ENCODE data around the gene RAB6D. TPM values are rescaled to one million over a fixed set of nuclear protein-coding genes. Genes with fewer than 3 reads are reported as not detected.

The RAB6D gene
- total and polyA plus RNA-seq, 2 donors (not counting 3 experiments of a cell fraction or from before 2014, with no cell fraction given) = 0.01 TPM; not detected in 1

DNA sequence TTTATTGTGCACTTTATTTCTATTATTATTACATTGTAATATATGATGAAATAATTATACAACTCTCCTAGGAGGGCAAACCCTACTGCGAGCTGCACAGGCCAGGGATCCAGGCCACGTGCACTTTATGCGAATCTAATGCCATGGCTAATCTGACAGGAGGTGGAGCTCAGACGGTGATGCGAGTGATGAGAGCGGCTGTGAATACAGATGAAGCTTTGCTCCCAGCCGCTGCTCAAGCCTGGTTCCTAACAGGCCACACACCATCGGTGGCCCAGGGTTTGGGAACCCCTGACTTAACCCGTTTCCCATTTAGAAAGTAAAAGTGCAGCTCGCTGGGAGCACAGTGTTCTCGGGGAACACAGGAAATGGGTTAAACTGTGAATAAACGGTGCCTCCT is 40.8 kb upstream of the RAB6D start:
- Histone ChIP-seq H3K79me2 (ENCODE audit: control insufficient read depth, insufficient read depth, low read length) (no peaks in the 10 kb centered on the region), H3K9me3 (replicated peaks; ENCODE audit: control insufficient read depth, insufficient read depth, low read length) (no peaks in the 10 kb centered on the region), H3K27me3 (ENCODE audit: control insufficient read depth in 2 of 2, insufficient read depth in 2 of 2, low read length in 2 of 2) (peaks cover 13 to 18% of the 10 kb centered on the region in 2 experiments), H3K4me2 (ENCODE audit: insufficient read depth, low read length) (no peak overlapping the region), H3K4me3 (replicated peaks in 1 of 3; ENCODE audit: insufficient read depth in 1 of 3, low read depth in 1 of 3, low read length in 3 of 3) (no peak overlapping the region), H3K27ac (ENCODE audit: insufficient read depth, low read depth, low read length) (no peak overlapping the region), H3K9me1 (replicated peaks; ENCODE audit: control insufficient read depth, extremely low read depth, insufficient read depth, low read length) (no peaks in the 10 kb centered on the region), H3K9ac (replicated peaks; ENCODE audit: extremely low read depth, insufficient read depth, low read length) (no peak overlapping the region), H2AFZ (ENCODE audit: low read depth, low read length) (no peak overlapping the region), H3K4me1 (ENCODE audit: control insufficient read depth, extremely low read depth, insufficient read depth, low read length) (no peaks in the 10 kb centered on the region), H3K36me3 (ENCODE audit: control insufficient read depth in 2 of 2, extremely low read depth in 1 of 2, insufficient read depth in 2 of 2, low read length in 2 of 2) (no peaks in the 10 kb centered on the region), H4K20me1 (replicated peaks; ENCODE audit: control insufficient read depth, extremely low read depth, insufficient read depth, low read length) (no peaks in the 10 kb centered on the region)
- dilution Hi-C loops (cut with MboI; ENCODE audit: extremely low pct_ligation_motif_present, low sequenced_read_pairs) (no loop called here), intact Hi-C loops (cut with micrococcal nuclease) (no loop called here)
- FAIRE-seq (no peak), DNase-seq (ENCODE audit: low read depth, low spot score) (no peak)
- TF ChIP-seq GATA2 (IDR thresholded peaks at IDR 0.05; ENCODE audit: insufficient read depth, insufficient read length, low read depth, low read length) (no peak), EZH2 (IDR thresholded peaks at IDR 0.05; ENCODE audit: borderline replicate concordance, low read depth, low read length, severe bottlenecking) (no peak), FOS (IDR thresholded peaks at IDR 0.05; ENCODE audit: borderline replicate concordance, insufficient read depth, low read length) (no peak), MYC (IDR thresholded peaks at IDR 0.05; ENCODE audit: low read depth, low read length) (no peak), POLR2AphosphoS5 (IDR thresholded peaks at IDR 0.05; ENCODE audit: insufficient read depth, low read depth, low read length) (no peak), CTCF (IDR thresholded peaks at IDR 0.05; ENCODE audit: extremely low read depth in 1 of 2, insufficient read depth in 1 of 2, low read depth in 1 of 2, low read length in 2 of 2) (no peak), JUN (IDR thresholded peaks at IDR 0.05; ENCODE audit: borderline replicate concordance, insufficient read depth, insufficient read length, low read depth) (no peak), POLR2A (IDR thresholded peaks at IDR 0.05; ENCODE audit: low read depth, low read length) (no peak)
- TF ChIP-seq, protein P1, sequence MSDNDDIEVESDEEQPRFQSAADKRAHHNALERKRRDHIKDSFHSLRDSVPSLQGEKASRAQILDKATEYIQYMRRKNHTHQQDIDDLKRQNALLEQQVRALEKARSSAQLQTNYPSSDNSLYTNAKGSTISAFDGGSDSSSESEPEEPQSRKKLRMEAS (IDR thresholded peaks at IDR 0.05; ENCODE audit: insufficient read depth, insufficient read length) = no peak
- no TSS peak for BruUV-seq (replicated peaks)
- POLR2A ChIA-PET = no interaction called here
- CTCF ChIA-PET = no interaction called here
